HG02642 (cell line): Measurements from ENCODE around the gene OMD.
A peak's percentile ranks its signal among the peaks of the same experiment; 100 is the strongest.
"Not testable (repeated sequence)": the region's sequence is repeated elsewhere in the genome, so short reads cannot be mapped to it uniquely, and the experiment has no call there.

Source experiments
- ATAC-seq: cut with Tn5 transposase; IDR thresholded peaks from one replicate; pipeline ENCODE4 v1.9.1; 2021; ENCODE audit warnings: mild to moderate bottlenecking; ENCODE audit not compliant: unreplicated experiment, poor library complexity

Gene OMD

GRCh38 chr9:92414566-92414965, 9.7 kb downstream of the OMD start:
- no peak for ATAC-seq

GRCh38 chr9:92411157-92411556, 13.1 kb downstream of the OMD start:
- ATAC-seq: not testable (repeated sequence)

- ATAC-seq: no peak
Measured at GRCh38 chr9:92408747-92409478, 15.4 kb downstream of the OMD start.

GRCh38 chr9:92407818-92408217, 16.5 kb downstream of the OMD start:
- no peak for ATAC-seq

- ATAC-seq: peak; percentile 76
Measured at GRCh38 chr9:92406477-92406876, 17.8 kb downstream of the OMD start.

GRCh38 chr9:92405818-92406217, 18.5 kb downstream of the OMD start:
- ATAC-seq: peak; percentile 13

GRCh38 chr9:92404042-92404836, 20.0 kb downstream of the OMD start, which contains the start of gene OGN:
TSS of gene OGN (minus strand) at chr9:92404578. CDS start at chr9:92403407, 1,171 bp downstream.
- no peak for ATAC-seq

- ATAC-seq: no peak
Measured at GRCh38 chr9:92402826-92403745, 21.2 kb downstream of the OMD start.

GRCh38 chr9:92402360-92402759, 21.9 kb downstream of the OMD start:
- ATAC-seq: no peak

GRCh38 chr9:92397853-92398252, 26.4 kb downstream of the OMD start:
- ATAC-seq: no peak

GRCh38 chr9:92395617-92396016, 28.7 kb downstream of the OMD start:
- no peak for ATAC-seq

- no peak for ATAC-seq
Measured at GRCh38 chr9:92393686-92394085, 30.6 kb downstream of the OMD start.

- ATAC-seq: no peak
Measured at GRCh38 chr9:92392690-92393089, 31.6 kb downstream of the OMD start.

GRCh38 chr9:92385953-92386352, 38.3 kb downstream of the OMD start:
- ATAC-seq: no peak

GRCh38 chr9:92385477-92385876, 38.8 kb downstream of the OMD start:
- ATAC-seq: no peak

- no peak for ATAC-seq
Measured at GRCh38 chr9:92385001-92385400, 39.3 kb downstream of the OMD start.

GRCh38 chr9:92384375-92384774, 39.9 kb downstream of the OMD start:
- no peak for ATAC-seq

GRCh38 chr9:92381775-92382174, 42.5 kb downstream of the OMD start:
- no peak for ATAC-seq

GRCh38 chr9:92380603-92381002, 43.7 kb downstream of the OMD start:
- no peak for ATAC-seq

GRCh38 chr9:92378865-92379560, 45.3 kb downstream of the OMD start:
- ATAC-seq: no peak
